Heart left ventricle (tissue), 13 donors: ENCODE data around the gene CDK5R2.

Experiments
- CTCF ChIP-seq, 12 donors: fragments of 200-600 bp; sonication (generic) in 4 of 12; IDR thresholded peaks; one replicate each; pipeline versions ENCODE4 v1.5.0 to v1.8.0; 2018 to 2022; ENCODE audit warnings: antibody characterized with exemption in 12 of 12, mild to moderate bottlenecking in 5 of 12
- POLR2A ChIP-seq, 2 donors: fragments of 450-650 bp; IDR thresholded peaks; one replicate each; pipeline ENCODE4 v1.6.1; 2017; ENCODE audit warnings: antibody characterized with exemption in 2 of 2, mild to moderate bottlenecking in 2 of 2, moderate library complexity in 2 of 2
- donor health status: ischemic (EF 13 %, LVEDD 7.1; RV severe dilation, severe dysfunction).
- donor health status: DM: no; HTN: yes; CAD: no.
- donor health status: DM: no; HTN: no; CAD: no.
- donor health status: ischemic (EF 25% LVEDD 6.9; RV normal size, moderate dysfunction).
- donor health status: ischemic (EF 25% LVEDD 5.7; RV mildly dilated, moderate dysfunction).
- donor health status: ischemic (EF 35%, LVEDD 5.7; RV mildly dilated, moderate dysfunction).
- donor health status: nonischemic (EF 11% LVEDD 7.7; RV severe dilation, severe dysfunction).
- donor health status: DM: yes; HTN: yes; CAD: no.
- donor health status: PGD.
- donor health status: ischemic (EF 29% LVEDD 5.4; RV normal size, mild dysfunction).
- donor health status: nonischemic (EF 23%, LVEDD 6.1; RV moderate dilation, normal function).

DNA sequence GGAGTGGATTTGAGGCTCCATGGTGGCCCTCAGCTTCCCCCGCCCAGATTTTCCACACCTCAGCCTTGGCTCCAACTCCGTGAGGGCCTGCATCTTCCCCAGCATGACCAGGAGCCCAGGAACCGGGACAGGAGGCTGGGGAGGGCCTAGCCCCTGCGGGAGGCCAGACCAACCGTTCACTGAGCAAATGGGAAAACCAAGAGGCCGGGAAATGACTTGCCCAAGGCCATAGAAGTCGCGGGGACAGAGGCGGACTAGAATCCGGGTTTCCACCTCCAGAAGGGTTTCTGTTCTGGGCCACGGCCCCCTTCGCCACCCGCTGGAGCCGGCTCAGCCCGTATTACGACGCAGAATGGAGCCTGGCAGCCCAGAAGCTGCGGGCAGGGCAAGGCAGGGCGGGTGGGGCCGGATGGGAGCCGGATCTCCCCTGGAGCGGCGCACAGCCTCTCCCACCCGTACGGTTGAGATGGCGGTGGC, 41.7 kb downstream of the CDK5R2 start:
- TF ChIP-seq CTCF (IDR thresholded peaks at IDR 0.05) (no peak), POLR2A (IDR thresholded peaks at IDR 0.05) (no peak)
